Measurements from ENCODE around the gene ZNF823. TPM values are rescaled to one million over a fixed set of nuclear protein-coding genes. Genes with fewer than 3 reads are reported as not detected.

Gene ZNF823
- total RNA-seq, 1 donor from 2014 or later: 5.6 TPM

- Histone ChIP-seq H3K36me3 (no peaks in the 10 kb centered on the region), H3K9me3 (no peaks in the 10 kb centered on the region), H3K27me3 (ENCODE audit: low read depth) (no peaks in the 10 kb centered on the region), H3K4me1 (peaks cover 17% of the 10 kb centered on the region), H3K4me3 (peak overlapping the region; percentile 72), H3K27ac (peak overlapping the region; percentile 51)
- no peak for TF ChIP-seq CTCF (IDR thresholded peaks at IDR 0.05)
- intact Hi-C loops (cut with DNase I): no loop called here
- DNase-seq: no peak
- peak in 1 of 2 donors; percentile 27 for ATAC-seq
Measured at GRCh38 chr19:11693505-11694499, 44.9 kb downstream of the ZNF823 start.

- H3K27ac ChIP-seq: no peak overlapping the region
- H3K4me1 ChIP-seq: peaks cover 17% of the 10 kb centered on the region
- no peak for ATAC-seq
- DNase-seq: no peak
- H3K9me3 ChIP-seq: no peaks in the 10 kb centered on the region
- no peaks in the 10 kb centered on the region for H3K36me3 ChIP-seq
- H3K4me3 ChIP-seq: no peak overlapping the region
- intact Hi-C loops (cut with DNase I): no loop called here
- H3K27me3 ChIP-seq (ENCODE audit: low read depth): no peaks in the 10 kb centered on the region
- no peak for TF ChIP-seq CTCF (IDR thresholded peaks at IDR 0.05)
Measured at GRCh38 chr19:11692127-11692790, 46.5 kb downstream of the ZNF823 start.

- no peak overlapping the region for H3K4me3 ChIP-seq
- H3K27ac ChIP-seq: no peak overlapping the region
- DNase-seq (no peak), ATAC-seq (no peak)
- intact Hi-C loops (cut with DNase I): no loop called here
- no peak for TF ChIP-seq CTCF (IDR thresholded peaks at IDR 0.05)
- H3K9me3 ChIP-seq: peaks cover 36% of the 10 kb centered on the region
- H3K27me3 ChIP-seq (ENCODE audit: low read depth): no peaks in the 10 kb centered on the region
- no peaks in the 10 kb centered on the region for H3K4me1 ChIP-seq
- no peaks in the 10 kb centered on the region for H3K36me3 ChIP-seq
Measured at GRCh38 chr19:11685676-11686650, 52.8 kb downstream of the ZNF823 start.

- Histone ChIP-seq H3K4me1 (no peaks in the 10 kb centered on the region), H3K9me3 (peaks cover 43% of the 10 kb centered on the region), H3K36me3 (no peaks in the 10 kb centered on the region), H3K27ac (no peak overlapping the region), H3K27me3 (ENCODE audit: low read depth) (no peaks in the 10 kb centered on the region), H3K4me3 (no peak overlapping the region)
- intact Hi-C loops (cut with DNase I): no loop called here
- ATAC-seq (no peak), DNase-seq (no peak)
- no peak for TF ChIP-seq CTCF (IDR thresholded peaks at IDR 0.05)
Measured at GRCh38 chr19:11684987-11685675, 53.6 kb downstream of the ZNF823 start.

Measured in lower lobe of right lung (tissue), 2 donors.